ENCODE results near the gene SPHK2. TPM values are rescaled to one million over a fixed set of nuclear protein-coding genes. Genes with fewer than 3 reads are reported as not detected.
"Not testable (repeated sequence)": the region's sequence is repeated elsewhere in the genome, so short reads cannot be mapped to it uniquely, and the experiment has no call there.

SPHK2 gene
- total and polyA plus RNA-seq, 2 experiments from 2014 or later = 22.5 to 25.3 TPM

- no peak for DNase-seq (ENCODE audit: low read depth in 1 of 2, low spot score in 1 of 2)
- no peaks in the 10 kb centered on the region for H3K27me3 ChIP-seq
- no peaks in the 10 kb centered on the region for H3K4me1 ChIP-seq (ENCODE audit: low read depth)
- H3K36me3 ChIP-seq = no peaks in the 10 kb centered on the region
- TF ChIP-seq, protein P1, sequence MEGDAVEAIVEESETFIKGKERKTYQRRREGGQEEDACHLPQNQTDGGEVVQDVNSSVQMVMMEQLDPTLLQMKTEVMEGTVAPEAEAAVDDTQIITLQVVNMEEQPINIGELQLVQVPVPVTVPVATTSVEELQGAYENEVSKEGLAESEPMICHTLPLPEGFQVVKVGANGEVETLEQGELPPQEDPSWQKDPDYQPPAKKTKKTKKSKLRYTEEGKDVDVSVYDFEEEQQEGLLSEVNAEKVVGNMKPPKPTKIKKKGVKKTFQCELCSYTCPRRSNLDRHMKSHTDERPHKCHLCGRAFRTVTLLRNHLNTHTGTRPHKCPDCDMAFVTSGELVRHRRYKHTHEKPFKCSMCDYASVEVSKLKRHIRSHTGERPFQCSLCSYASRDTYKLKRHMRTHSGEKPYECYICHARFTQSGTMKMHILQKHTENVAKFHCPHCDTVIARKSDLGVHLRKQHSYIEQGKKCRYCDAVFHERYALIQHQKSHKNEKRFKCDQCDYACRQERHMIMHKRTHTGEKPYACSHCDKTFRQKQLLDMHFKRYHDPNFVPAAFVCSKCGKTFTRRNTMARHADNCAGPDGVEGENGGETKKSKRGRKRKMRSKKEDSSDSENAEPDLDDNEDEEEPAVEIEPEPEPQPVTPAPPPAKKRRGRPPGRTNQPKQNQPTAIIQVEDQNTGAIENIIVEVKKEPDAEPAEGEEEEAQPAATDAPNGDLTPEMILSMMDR (IDR thresholded peaks at IDR 0.05; ENCODE audit: low read depth, low read length) = no peak
- H3K27ac ChIP-seq = no peak overlapping the region
- no peaks in the 10 kb centered on the region for H3K9me3 ChIP-seq (ENCODE audit: low read depth)
- no peak overlapping the region for H3K4me3 ChIP-seq
These were observed 57.6 kb downstream of the SPHK2 start for GRCh38 chr19:48676887-48677286.

DNA sequence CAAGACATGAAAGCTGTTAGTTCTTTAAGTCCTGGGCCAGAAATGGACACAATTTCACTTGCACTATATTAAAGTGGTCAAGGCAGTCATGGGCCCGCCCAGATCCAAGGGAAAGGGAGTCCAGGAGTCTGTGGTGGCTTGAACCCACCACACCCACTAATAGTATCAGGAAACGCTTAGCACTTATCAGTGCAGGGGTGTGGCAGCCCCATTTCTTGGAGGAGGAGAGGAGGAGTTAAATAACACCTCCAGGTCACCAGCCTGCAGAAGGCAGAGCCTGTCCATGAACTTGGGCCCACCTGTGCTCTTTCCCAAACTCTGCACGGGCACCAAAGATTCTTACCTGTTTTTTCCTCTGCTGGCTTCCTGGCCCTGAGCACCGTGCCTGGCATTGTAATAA lies 58.9 kb downstream of the SPHK2 start:
- no peaks in the 10 kb centered on the region for H3K27me3 ChIP-seq
- TF ChIP-seq, protein P1 (IDR thresholded peaks at IDR 0.05; ENCODE audit: low read depth, low read length) = no peak
- no peak overlapping the region for H3K27ac ChIP-seq
- no peaks in the 10 kb centered on the region for H3K9me3 ChIP-seq (ENCODE audit: low read depth)
- no peaks in the 10 kb centered on the region for H3K36me3 ChIP-seq
- H3K4me1 ChIP-seq (ENCODE audit: low read depth) = no peaks in the 10 kb centered on the region
- DNase-seq (ENCODE audit: low read depth in 1 of 2, low spot score in 1 of 2) = no peak
- no peak overlapping the region for H3K4me3 ChIP-seq

- not testable (repeated sequence) for H3K9me3 ChIP-seq (ENCODE audit: low read depth); H3K4me1 ChIP-seq (ENCODE audit: low read depth); H3K27ac ChIP-seq; H3K36me3 ChIP-seq; H3K4me3 ChIP-seq; H3K27me3 ChIP-seq; DNase-seq (ENCODE audit: low read depth in 1 of 2, low spot score in 1 of 2)
These were observed 60.7 kb downstream of the SPHK2 start for GRCh38 chr19:48680006-48680405.

Other genes starting within 250 kb of the SPHK2 start
- 137 and 159 TPM in 2 replicates for gene KDELR1, start 228.0 kb upstream of the SPHK2 start, total RNA-seq
- 186 and 218 TPM in 2 replicates for gene KDELR1, start 228.0 kb upstream of the SPHK2 start, polyA plus RNA-seq
- 2.7 and 3.2 TPM in 2 replicates for gene GRIN2D, start 225.8 kb upstream of the SPHK2 start, total RNA-seq
- 3.5 and 3.9 TPM in 2 replicates for gene GRIN2D, start 225.8 kb upstream of the SPHK2 start, polyA plus RNA-seq
- gene GRWD1, start 173.5 kb upstream of the SPHK2 start, total RNA-seq = 24.2 and 36.5 TPM in 2 replicates
- 36.3 and 38.6 TPM in 2 replicates for gene GRWD1, start 173.5 kb upstream of the SPHK2 start, polyA plus RNA-seq
- 0.56 and 1.7 TPM in 2 replicates for gene KCNJ14, start 163.9 kb upstream of the SPHK2 start, total RNA-seq
- gene KCNJ14, start 163.9 kb upstream of the SPHK2 start, polyA plus RNA-seq = 0.61 and 1.5 TPM in 2 replicates
- gene CYTH2, start 150.1 kb upstream of the SPHK2 start, total RNA-seq = 179 and 211 TPM in 2 replicates
- gene CYTH2, start 150.1 kb upstream of the SPHK2 start, polyA plus RNA-seq = 103 and 138 TPM in 2 replicates
- 3.0 and 7.4 TPM in 2 replicates for gene LMTK3, start 107.7 kb upstream of the SPHK2 start, total RNA-seq
- gene LMTK3, start 107.7 kb upstream of the SPHK2 start, polyA plus RNA-seq = 1.1 and 2.2 TPM in 2 replicates
- gene SULT2B1, start 67.3 kb upstream of the SPHK2 start, total RNA-seq = not detected in 2 replicates
- 0.20 and 0.85 TPM in 2 replicates for gene SULT2B1, start 67.3 kb upstream of the SPHK2 start, polyA plus RNA-seq
- gene SPACA4, start 12.8 kb upstream of the SPHK2 start, total RNA-seq = not detected in 2 replicates
- gene SPACA4, start 12.8 kb upstream of the SPHK2 start, polyA plus RNA-seq = not detected in 2 replicates
- gene FAM83E, start 4.4 kb upstream of the SPHK2 start, total RNA-seq = 0.60 and 1.6 TPM in 2 replicates
- not detected in 2 replicates for gene FAM83E, start 4.4 kb upstream of the SPHK2 start, polyA plus RNA-seq
- gene RPL18, start 328 bp upstream of the SPHK2 start, total RNA-seq = 3,285 and 3,429 TPM in 2 replicates
- 692 and 838 TPM in 2 replicates for gene RPL18, start 328 bp upstream of the SPHK2 start, polyA plus RNA-seq
- gene DBP, start 17.9 kb downstream of the SPHK2 start, total RNA-seq = 16.0 and 30.0 TPM in 2 replicates
- gene DBP, start 17.9 kb downstream of the SPHK2 start, polyA plus RNA-seq = 23.3 and 41.6 TPM in 2 replicates
- gene CA11, start 26.7 kb downstream of the SPHK2 start, total RNA-seq = 11.9 and 15.6 TPM in 2 replicates
- gene CA11, start 26.7 kb downstream of the SPHK2 start, polyA plus RNA-seq = 26.3 and 30.7 TPM in 2 replicates
- gene NTN5, start 53.5 kb downstream of the SPHK2 start, total RNA-seq = 0.07 and 4.1 TPM in 2 replicates
- 0.15 TPM in 1 of 2 replicates, not detected in the other for gene NTN5, start 53.5 kb downstream of the SPHK2 start, polyA plus RNA-seq
- gene FUT2, start 76.5 kb downstream of the SPHK2 start, total RNA-seq = not detected in 2 replicates
- 0.11 and 0.55 TPM in 2 replicates for gene FUT2, start 76.5 kb downstream of the SPHK2 start, polyA plus RNA-seq
- gene MAMSTR, start 100.2 kb downstream of the SPHK2 start, total RNA-seq = 3.5 and 4.7 TPM in 2 replicates
- gene MAMSTR, start 100.2 kb downstream of the SPHK2 start, polyA plus RNA-seq = 6.1 and 6.3 TPM in 2 replicates
- 3.2 and 5.5 TPM in 2 replicates for gene RASIP1, start 121.1 kb downstream of the SPHK2 start, total RNA-seq
- gene RASIP1, start 121.1 kb downstream of the SPHK2 start, polyA plus RNA-seq = 1.5 and 2.9 TPM in 2 replicates
- not detected in 2 replicates for gene IZUMO1, start 127.4 kb downstream of the SPHK2 start, total RNA-seq
- 0.94 TPM in 1 of 2 replicates, not detected in the other for gene IZUMO1, start 127.4 kb downstream of the SPHK2 start, polyA plus RNA-seq
- 0.14 and 0.21 TPM in 2 replicates for gene FUT1, start 133.1 kb downstream of the SPHK2 start, total RNA-seq
- not detected in 2 replicates for gene FUT1, start 133.1 kb downstream of the SPHK2 start, polyA plus RNA-seq
- gene FGF21, start 136.0 kb downstream of the SPHK2 start, total RNA-seq = not detected in 2 replicates
- gene FGF21, start 136.0 kb downstream of the SPHK2 start, polyA plus RNA-seq = not detected in 2 replicates
- gene BCAT2, start 191.5 kb downstream of the SPHK2 start, total RNA-seq = 127 and 144 TPM in 2 replicates
- gene BCAT2, start 191.5 kb downstream of the SPHK2 start, polyA plus RNA-seq = 154 and 157 TPM in 2 replicates
- 27.5 and 43.1 TPM in 2 replicates for gene HSD17B14, start 217.0 kb downstream of the SPHK2 start, total RNA-seq
- gene HSD17B14, start 217.0 kb downstream of the SPHK2 start, polyA plus RNA-seq = 31.7 and 35.1 TPM in 2 replicates
- 22.5 and 27.1 TPM in 2 replicates for gene PLEKHA4, start 249.1 kb downstream of the SPHK2 start, total RNA-seq
- 29.4 and 37.1 TPM in 2 replicates for gene PLEKHA4, start 249.1 kb downstream of the SPHK2 start, polyA plus RNA-seq

Data from cardiac muscle cell (in vitro differentiated cells and primary cell).